ENCODE results near the gene HDAC11. TPM values are rescaled to one million over a fixed set of nuclear protein-coding genes. Genes with fewer than 3 reads are reported as not detected.

Gene HDAC11
- polyA plus RNA-seq, 3 donors = 2.9 to 3.9 (median 3.5) TPM

DNA sequence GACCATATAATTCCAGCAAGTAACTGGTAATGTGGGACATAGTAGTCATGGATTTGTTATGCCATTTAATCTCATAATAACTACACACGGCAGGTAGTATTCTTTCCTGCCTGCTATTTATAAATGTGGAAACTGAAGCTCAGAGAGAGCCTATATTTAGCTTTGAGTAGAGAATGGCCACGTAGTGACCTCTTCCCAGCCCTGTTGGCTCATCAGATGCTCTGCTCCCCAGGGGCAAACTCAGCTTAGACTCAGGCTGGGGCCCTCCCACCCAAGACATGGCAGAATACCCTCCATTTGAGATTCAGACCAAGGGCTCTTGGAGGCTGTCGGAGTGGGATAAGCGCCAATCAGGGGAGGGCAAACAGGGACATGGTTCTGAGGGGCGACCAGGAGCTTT is 17.3 kb upstream of the HDAC11 start:
- Mint-ChIP-seq H3K27me3 (ENCODE audit: low read depth in 3 of 3) (peaks cover 4 to 15% (median 11%) of the 10 kb centered on the region in 3 donors), H3K27ac (no peak overlapping the region), H3K4me3 (no peak overlapping the region), H3K9me3 (peaks cover 0 to 9% (median 0%) of the 10 kb centered on the region in 7 donors), H3K4me1 (peaks cover under 1% of the 10 kb centered on the region), H3K36me3 (no peaks in the 10 kb centered on the region)
- Histone ChIP-seq H4K20me1 (ENCODE audit: insufficient read depth, low read length) (no peaks in the 10 kb centered on the region), H3K4me1 (ENCODE audit: control insufficient read depth in 1 of 2, insufficient read depth in 2 of 2, low read length in 2 of 2) (peaks cover 0 to 3% of the 10 kb centered on the region in 2 donors), H3K4me2 (replicated peaks; ENCODE audit: extremely low read depth, low read length, poor library complexity, severe bottlenecking) (no peak overlapping the region), H3K9ac (ENCODE audit: insufficient read depth, low read length, poor library complexity, severe bottlenecking) (no peak overlapping the region), H3K9me3 (replicated peaks in 1 of 2; ENCODE audit: control insufficient read depth in 1 of 2, insufficient read depth in 1 of 2, low read length in 2 of 2) (no peaks in the 10 kb centered on the region), H3K4me3 (replicated peaks in 1 of 3; ENCODE audit: low read depth in 2 of 3, low read length in 3 of 3) (no peak overlapping the region), H3K36me3 (replicated peaks in 1 of 2; ENCODE audit: control insufficient read depth in 1 of 2, insufficient read depth in 2 of 2, low read length in 2 of 2) (no peaks in the 10 kb centered on the region), H2AFZ (ENCODE audit: insufficient read depth, low read depth, low read length, poor library complexity, severe bottlenecking) (no peak overlapping the region), H3K27me3 (ENCODE audit: control insufficient read depth in 2 of 2, insufficient read depth in 2 of 2, low read length in 2 of 2) (no peaks in the 10 kb centered on the region), H3K79me2 (ENCODE audit: insufficient read depth, low read length) (no peaks in the 10 kb centered on the region), H3K27ac (ENCODE audit: low read depth in 1 of 2, low read length in 2 of 2) (no peak overlapping the region)
- intact Hi-C loops (cut with micrococcal nuclease) = loop anchor here (5.0 to 10.0 kb wide), 2 partner anchors 368 to 371 kb away; no protein-coding TSS in a partner anchor
- TF ChIP-seq, protein P1, sequence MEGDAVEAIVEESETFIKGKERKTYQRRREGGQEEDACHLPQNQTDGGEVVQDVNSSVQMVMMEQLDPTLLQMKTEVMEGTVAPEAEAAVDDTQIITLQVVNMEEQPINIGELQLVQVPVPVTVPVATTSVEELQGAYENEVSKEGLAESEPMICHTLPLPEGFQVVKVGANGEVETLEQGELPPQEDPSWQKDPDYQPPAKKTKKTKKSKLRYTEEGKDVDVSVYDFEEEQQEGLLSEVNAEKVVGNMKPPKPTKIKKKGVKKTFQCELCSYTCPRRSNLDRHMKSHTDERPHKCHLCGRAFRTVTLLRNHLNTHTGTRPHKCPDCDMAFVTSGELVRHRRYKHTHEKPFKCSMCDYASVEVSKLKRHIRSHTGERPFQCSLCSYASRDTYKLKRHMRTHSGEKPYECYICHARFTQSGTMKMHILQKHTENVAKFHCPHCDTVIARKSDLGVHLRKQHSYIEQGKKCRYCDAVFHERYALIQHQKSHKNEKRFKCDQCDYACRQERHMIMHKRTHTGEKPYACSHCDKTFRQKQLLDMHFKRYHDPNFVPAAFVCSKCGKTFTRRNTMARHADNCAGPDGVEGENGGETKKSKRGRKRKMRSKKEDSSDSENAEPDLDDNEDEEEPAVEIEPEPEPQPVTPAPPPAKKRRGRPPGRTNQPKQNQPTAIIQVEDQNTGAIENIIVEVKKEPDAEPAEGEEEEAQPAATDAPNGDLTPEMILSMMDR (IDR thresholded peaks at IDR 0.05) = no peak
- no peak for DNase-seq
- 95% methylated on average over 3 of the region's 5 CpGs for WGBS (ENCODE audit: insufficient coverage)

DNA sequence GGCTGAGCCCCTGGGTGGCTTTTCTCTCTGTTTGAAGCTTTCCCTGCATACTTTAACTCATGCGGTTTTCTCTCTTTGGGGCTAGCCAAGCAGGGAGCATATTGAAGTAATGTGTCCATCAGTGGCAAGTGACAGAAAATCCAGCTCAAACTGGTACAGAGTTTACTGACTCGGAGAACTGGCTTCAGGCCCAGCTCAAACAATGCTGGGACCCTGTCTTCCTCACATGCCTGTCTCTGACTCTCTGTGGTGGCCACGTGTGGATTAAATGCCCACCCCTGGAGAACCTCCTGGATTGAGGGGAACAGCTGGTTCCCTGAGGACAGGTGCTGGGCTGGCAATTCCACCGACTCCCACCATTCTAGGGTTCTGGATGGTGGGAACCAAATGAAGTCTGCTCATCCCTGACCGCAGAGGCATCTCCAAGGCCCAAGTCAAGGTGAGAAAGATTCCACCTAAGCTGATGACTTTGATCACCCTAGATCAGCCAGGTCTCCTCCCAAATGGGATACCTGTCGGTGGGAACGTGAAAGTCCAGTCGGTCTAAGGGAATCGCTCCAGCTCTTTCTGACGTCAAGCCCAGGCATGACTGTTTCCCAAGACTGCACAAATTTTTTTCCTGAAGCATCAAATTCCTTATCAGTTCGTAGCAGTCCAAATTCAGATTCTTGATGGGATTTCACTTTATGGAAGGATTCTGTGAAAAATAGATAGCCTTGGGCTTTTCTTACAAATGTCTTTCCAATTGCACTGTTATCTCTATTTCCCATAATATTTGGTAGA is 16.3 kb upstream of the HDAC11 start:
- Histone ChIP-seq H3K27me3 (ENCODE audit: control insufficient read depth in 2 of 2, insufficient read depth in 2 of 2, low read length in 2 of 2) (no peaks in the 10 kb centered on the region), H3K9ac (ENCODE audit: insufficient read depth, low read length, poor library complexity, severe bottlenecking) (no peak overlapping the region), H3K9me3 (replicated peaks in 1 of 2; ENCODE audit: control insufficient read depth in 1 of 2, insufficient read depth in 1 of 2, low read length in 2 of 2) (no peaks in the 10 kb centered on the region), H4K20me1 (ENCODE audit: insufficient read depth, low read length) (no peaks in the 10 kb centered on the region), H3K4me2 (replicated peaks; ENCODE audit: extremely low read depth, low read length, poor library complexity, severe bottlenecking) (no peak overlapping the region), H3K4me3 (replicated peaks in 1 of 3; ENCODE audit: low read depth in 2 of 3, low read length in 3 of 3) (no peak overlapping the region), H3K79me2 (ENCODE audit: insufficient read depth, low read length) (no peaks in the 10 kb centered on the region), H3K27ac (ENCODE audit: low read depth in 1 of 2, low read length in 2 of 2) (no peak overlapping the region), H3K36me3 (replicated peaks in 1 of 2; ENCODE audit: control insufficient read depth in 1 of 2, insufficient read depth in 2 of 2, low read length in 2 of 2) (no peaks in the 10 kb centered on the region), H2AFZ (ENCODE audit: insufficient read depth, low read depth, low read length, poor library complexity, severe bottlenecking) (no peak overlapping the region), H3K4me1 (ENCODE audit: control insufficient read depth in 1 of 2, insufficient read depth in 2 of 2, low read length in 2 of 2) (no peaks in the 10 kb centered on the region)
- Mint-ChIP-seq H3K9me3 (peaks cover 0 to 9% (median 0%) of the 10 kb centered on the region in 7 donors), H3K4me1 (no peaks in the 10 kb centered on the region), H3K27ac (no peak overlapping the region), H3K36me3 (no peaks in the 10 kb centered on the region), H3K4me3 (no peak overlapping the region), H3K27me3 (ENCODE audit: low read depth in 3 of 3) (peaks cover 4 to 15% (median 11%) of the 10 kb centered on the region in 3 donors)
- intact Hi-C loops (cut with micrococcal nuclease) = loop anchor here (5.0 to 10.0 kb wide), 2 partner anchors 369 to 372 kb away; no protein-coding TSS in a partner anchor
- 93% methylated on average over 9 of the region's 11 CpGs for WGBS (ENCODE audit: insufficient coverage)
- no peak for DNase-seq
- TF ChIP-seq, protein P1 (IDR thresholded peaks at IDR 0.05) = no peak

All from CD14-positive monocyte (primary cell).